OCI-LY1 (cell line): Measurements from ENCODE around the gene GSTT4.
"Not testable (repeated sequence)": the region's sequence is repeated elsewhere in the genome, so short reads cannot be mapped to it uniquely, and the experiment has no call there.

Experiments used
- H2AFZ ChIP-seq: fragments of 200-600 bp; sonication (generic), shearing (Covaris generic); 2 replicates; pipeline ENCODE4 v1.6.0; 2014; ENCODE audit warnings: antibody characterized with exemption, mild to moderate bottlenecking, low read length
- H3F3A ChIP-seq: fragments of 200-600 bp; sonication (generic), shearing (Covaris generic); 2 replicates; pipeline ENCODE4 v1.6.0; 2014; ENCODE audit warnings: mild to moderate bottlenecking, antibody characterized with exemption, low read length, moderate library complexity; ENCODE audit not compliant: insufficient read depth
- H3K27ac ChIP-seq: fragments of 200-600 bp; sonication (generic); 2 replicates; pipeline ENCODE4 v1.5.1; 2014; ENCODE audit warnings: low read length, mixed run types, mild to moderate bottlenecking, low read depth; ENCODE audit not compliant: poor library complexity, severe bottlenecking
- H3K27me3 ChIP-seq: fragments of 200-600 bp; sonication (generic); 2 replicates; pipeline ENCODE4 v1.6.0; 2014; ENCODE audit warnings: antibody characterized with exemption, mild to moderate bottlenecking, low read length, moderate library complexity; ENCODE audit not compliant: insufficient read depth
- H3K36me3 ChIP-seq: fragments of 200-600 bp; sonication (generic); 2 replicates; pipeline ENCODE4 v1.6.1; 2014; ENCODE audit warnings: mild to moderate bottlenecking, antibody characterized with exemption, low read length, moderate library complexity, mixed read lengths; ENCODE audit not compliant: insufficient read depth
- H3K4me1 ChIP-seq: fragments of 200-600 bp; sonication (generic); 2 replicates; pipeline ENCODE4 v1.5.1; 2014; ENCODE audit warnings: mild to moderate bottlenecking, low read length, moderate library complexity; ENCODE audit not compliant: insufficient read depth, severe bottlenecking
- H3K4me2 ChIP-seq: fragments of 200-600 bp; sonication (generic), shearing (Covaris generic); 2 replicates; pipeline ENCODE4 v1.6.1; 2014; ENCODE audit warnings: low read length
- H3K4me3 ChIP-seq: fragments of 200-600 bp; sonication (generic); 2 replicates; pipeline ENCODE4 v1.5.1; 2014; ENCODE audit warnings: low read length, low read depth, mild to moderate bottlenecking, mixed read lengths; ENCODE audit not compliant: poor library complexity, severe bottlenecking
- H3K79me2 ChIP-seq: fragments of 200-600 bp; shearing (Covaris generic); 2 replicates; pipeline ENCODE4 v1.6.1; 2016; ENCODE audit warnings: mixed run types, low read length, mixed read lengths; ENCODE audit not compliant: insufficient read depth
- H3K9ac ChIP-seq: fragments of 200-600 bp; sonication (generic), shearing (Covaris generic); 2 replicates; pipeline ENCODE4 v1.6.1; 2014; ENCODE audit warnings: mild to moderate bottlenecking, low read length, mixed read lengths
- H3K9me2 ChIP-seq: fragments of 200-600 bp; sonication (generic), shearing (Covaris generic); 2 replicates; pipeline ENCODE4 v1.6.1; 2014; ENCODE audit warnings: low read depth, mild to moderate bottlenecking, low read length, mixed read lengths
- H3K9me3 ChIP-seq: fragments of 200-600 bp; shearing (Covaris generic); 2 replicates; pipeline ENCODE4 v1.6.1; 2014; ENCODE audit warnings: low read length, mixed read lengths
- H4K20me1 ChIP-seq: fragments of 200-600 bp; sonication (generic), shearing (Covaris generic); 2 replicates; pipeline ENCODE4 v1.6.0; 2016; ENCODE audit warnings: mild to moderate bottlenecking, low read length; ENCODE audit not compliant: insufficient read depth
- EZH2 ChIP-seq: fragments of 200-600 bp; sonication (generic), shearing (Covaris generic); IDR thresholded peaks from 2 replicates; pipeline ENCODE4 v1.8.0; 2017; ENCODE audit warnings: borderline replicate concordance, mixed run types, mild to moderate bottlenecking, antibody characterized with exemption, low read length, moderate library complexity, mixed read lengths
- TF ChIP-seq, protein P1 (sequence below): fragments of 200-600 bp; sonication (generic), shearing (Covaris generic); IDR thresholded peaks from 2 replicates; pipeline ENCODE4 v1.5.1; 2017; ENCODE audit warnings: mild to moderate bottlenecking, antibody characterized with exemption, low read length, moderate library complexity, mixed read lengths

Gene GSTT4

DNA sequence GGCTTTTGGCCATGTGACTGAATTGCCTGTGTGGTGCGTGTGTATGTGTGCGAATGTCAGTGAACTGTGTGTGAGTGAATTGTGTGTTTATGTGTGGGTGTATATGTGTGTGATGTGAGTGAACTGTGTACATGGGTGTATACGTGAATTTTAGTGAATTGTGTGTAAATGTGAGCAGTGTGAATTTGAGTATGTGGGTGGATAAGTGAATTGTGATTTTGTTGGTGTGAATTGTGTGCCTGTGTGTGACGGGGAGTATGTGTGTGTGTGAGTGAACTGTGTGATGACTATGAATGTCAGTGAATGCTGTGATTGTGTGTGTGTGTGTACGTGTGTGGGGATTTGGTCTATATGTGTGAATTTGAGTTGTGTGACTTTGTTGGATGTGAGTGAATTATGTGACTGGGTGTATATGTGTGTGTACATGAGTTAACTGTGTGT is 35.0 kb downstream of the GSTT4 start:
- Histone ChIP-seq H3K27me3 (no peaks in the 10 kb centered on the region), H3K79me2 (no peaks in the 10 kb centered on the region), H2AFZ (no peak overlapping the region), H4K20me1 (no peaks in the 10 kb centered on the region), H3K4me2 (no peak overlapping the region), H3K4me1 (no peaks in the 10 kb centered on the region), H3K27ac (no peak overlapping the region), H3K9me2 (no peaks in the 10 kb centered on the region), H3K36me3 (peaks cover 32% of the 10 kb centered on the region), H3K9me3 (no peaks in the 10 kb centered on the region), H3K4me3 (no peak overlapping the region), H3F3A (no peaks in the 10 kb centered on the region), H3K9ac (no peak overlapping the region)
- TF ChIP-seq, protein P1, sequence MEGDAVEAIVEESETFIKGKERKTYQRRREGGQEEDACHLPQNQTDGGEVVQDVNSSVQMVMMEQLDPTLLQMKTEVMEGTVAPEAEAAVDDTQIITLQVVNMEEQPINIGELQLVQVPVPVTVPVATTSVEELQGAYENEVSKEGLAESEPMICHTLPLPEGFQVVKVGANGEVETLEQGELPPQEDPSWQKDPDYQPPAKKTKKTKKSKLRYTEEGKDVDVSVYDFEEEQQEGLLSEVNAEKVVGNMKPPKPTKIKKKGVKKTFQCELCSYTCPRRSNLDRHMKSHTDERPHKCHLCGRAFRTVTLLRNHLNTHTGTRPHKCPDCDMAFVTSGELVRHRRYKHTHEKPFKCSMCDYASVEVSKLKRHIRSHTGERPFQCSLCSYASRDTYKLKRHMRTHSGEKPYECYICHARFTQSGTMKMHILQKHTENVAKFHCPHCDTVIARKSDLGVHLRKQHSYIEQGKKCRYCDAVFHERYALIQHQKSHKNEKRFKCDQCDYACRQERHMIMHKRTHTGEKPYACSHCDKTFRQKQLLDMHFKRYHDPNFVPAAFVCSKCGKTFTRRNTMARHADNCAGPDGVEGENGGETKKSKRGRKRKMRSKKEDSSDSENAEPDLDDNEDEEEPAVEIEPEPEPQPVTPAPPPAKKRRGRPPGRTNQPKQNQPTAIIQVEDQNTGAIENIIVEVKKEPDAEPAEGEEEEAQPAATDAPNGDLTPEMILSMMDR = no peak
- no peak for TF ChIP-seq EZH2

DNA sequence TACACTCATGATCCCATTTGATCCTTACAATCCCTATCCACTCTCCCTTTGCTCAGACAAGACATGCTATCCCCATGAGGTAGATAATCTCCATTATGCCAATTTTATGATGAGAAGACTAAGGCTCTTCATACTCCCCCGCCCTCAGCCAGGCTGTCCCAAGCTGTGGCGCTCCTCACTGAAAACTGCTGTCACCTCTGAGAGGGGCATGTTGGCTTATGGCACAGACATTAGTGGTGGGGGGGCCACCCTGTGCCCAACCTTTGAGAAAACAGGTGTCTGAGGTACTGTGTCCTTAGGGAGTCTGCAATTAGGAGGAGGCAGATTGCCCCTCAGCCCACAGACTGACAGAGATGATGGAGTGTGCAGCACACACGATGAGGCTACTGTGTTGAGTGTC is 36.2 kb downstream of the GSTT4 start:
- Histone ChIP-seq H2AFZ (no peak overlapping the region), H3K27me3 (no peaks in the 10 kb centered on the region), H3K9ac (no peak overlapping the region), H3K4me1 (no peaks in the 10 kb centered on the region), H3K36me3 (peaks cover 32% of the 10 kb centered on the region), H3K9me2 (no peaks in the 10 kb centered on the region), H3K9me3 (no peaks in the 10 kb centered on the region), H3K27ac (no peak overlapping the region), H3K4me3 (no peak overlapping the region), H3K4me2 (no peak overlapping the region), H4K20me1 (no peaks in the 10 kb centered on the region), H3F3A (no peaks in the 10 kb centered on the region), H3K79me2 (no peaks in the 10 kb centered on the region)
- no peak for TF ChIP-seq EZH2
- TF ChIP-seq, protein P1 = no peak

DNA sequence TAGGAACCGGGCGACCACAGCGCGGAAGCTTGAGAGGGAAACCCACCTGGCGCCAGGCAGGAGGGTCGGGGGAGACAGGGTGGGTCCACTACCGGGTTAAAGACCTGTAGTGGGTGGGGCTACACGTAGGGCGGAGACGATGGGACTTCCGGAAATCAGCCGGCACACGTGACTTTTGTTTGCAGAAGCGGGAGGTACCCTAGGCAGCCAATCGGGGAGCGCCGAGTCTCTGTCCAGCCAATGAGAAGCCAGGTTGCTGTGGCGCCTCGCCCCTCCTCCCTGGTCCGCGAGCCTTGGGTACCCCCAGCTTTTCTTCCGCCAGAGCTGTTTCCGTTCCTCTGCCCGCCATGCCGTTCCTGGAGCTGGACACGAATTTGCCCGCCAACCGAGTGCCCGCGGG is 38.7 kb downstream of the GSTT4 start, which contains the start of gene DDTL:
Gene DDTL (plus strand): TSS at position 321 of the 400 bp plus-strand sequence. CDS start 27 bp downstream, at position 348.
- H4K20me1 ChIP-seq, H3K79me2 ChIP-seq, H3F3A ChIP-seq, H3K27ac ChIP-seq, H3K27me3 ChIP-seq, H3K9me3 ChIP-seq, H3K4me2 ChIP-seq, H3K9ac ChIP-seq, H2AFZ ChIP-seq, H3K4me1 ChIP-seq, H3K4me3 ChIP-seq, H3K9me2 ChIP-seq: not testable (repeated sequence)
- H3K36me3 ChIP-seq = peaks cover 26% of the 10 kb centered on the region

DNA sequence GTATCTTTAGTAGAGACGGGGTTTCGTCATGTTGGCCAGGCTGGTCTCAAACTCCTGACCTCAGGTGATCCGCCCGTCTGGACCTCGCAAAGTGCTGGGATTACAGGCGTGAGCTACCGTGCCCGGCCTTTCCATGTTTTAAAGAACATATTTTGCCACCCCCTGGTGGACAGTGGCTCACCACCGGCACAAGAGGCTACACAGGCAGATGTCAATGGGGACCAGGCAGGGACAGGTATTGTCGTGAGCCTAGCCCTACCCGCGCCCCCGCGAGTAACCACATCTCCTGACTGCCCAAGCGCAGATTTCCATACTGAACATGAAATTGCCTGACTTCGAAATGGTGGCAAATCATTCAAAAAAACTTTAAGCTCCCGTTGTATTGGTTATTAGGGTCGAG is 39.2 kb downstream of the GSTT4 start:
- not testable (repeated sequence) for H2AFZ ChIP-seq, H3K79me2 ChIP-seq, H3K9me2 ChIP-seq, H3K4me3 ChIP-seq, H3K9ac ChIP-seq, H3K9me3 ChIP-seq, H3K27ac ChIP-seq, H4K20me1 ChIP-seq, H3K4me2 ChIP-seq, H3K27me3 ChIP-seq, H3F3A ChIP-seq, H3K4me1 ChIP-seq
- H3K36me3 ChIP-seq = peaks cover 22% of the 10 kb centered on the region

DNA sequence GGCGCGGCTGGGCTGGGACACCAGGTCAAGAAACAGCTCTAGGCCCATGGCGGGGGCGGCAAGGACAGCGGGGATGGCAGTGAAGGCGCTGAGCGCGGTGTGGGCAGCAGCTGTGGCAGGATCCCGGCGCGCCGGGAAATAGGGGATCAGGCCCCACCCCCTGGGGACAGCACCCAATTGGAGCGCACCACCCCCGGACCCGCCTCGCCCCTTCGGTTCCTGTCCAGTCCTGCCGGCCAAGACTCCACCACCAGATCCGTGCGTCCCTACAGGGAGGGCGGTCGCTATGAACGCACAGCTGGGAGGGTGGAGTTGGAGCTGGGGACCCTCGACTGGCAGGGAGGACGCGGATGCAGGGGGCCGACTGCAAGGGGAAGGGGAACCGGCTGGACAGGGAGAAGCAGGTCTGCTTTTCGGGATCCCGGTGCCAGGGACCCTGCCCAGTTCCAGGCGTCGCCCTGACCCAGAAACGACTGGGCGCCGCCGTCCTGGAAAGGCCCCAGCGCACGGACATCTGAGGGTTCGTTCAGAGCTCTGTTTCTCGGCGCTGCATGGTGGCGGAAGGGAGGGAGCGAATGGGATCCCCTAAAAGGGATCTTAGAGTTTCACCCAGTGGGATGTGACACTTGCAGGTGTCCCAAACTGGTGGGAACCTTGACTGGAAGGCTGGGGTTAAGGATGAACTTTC is 44.0 kb downstream of the GSTT4 start, which contains the start of gene GSTT2B:
Gene GSTT2B (minus strand): TSS at position 112 of the 688 bp plus-strand sequence. CDS start 64 bp downstream, at position 48.
- not testable (repeated sequence) for H3K4me3 ChIP-seq, H3K36me3 ChIP-seq, H3K9me2 ChIP-seq, H3K4me1 ChIP-seq, H4K20me1 ChIP-seq, H3K9ac ChIP-seq, H3K4me2 ChIP-seq, H2AFZ ChIP-seq, H3K9me3 ChIP-seq, H3K27me3 ChIP-seq, H3K79me2 ChIP-seq, H3F3A ChIP-seq, H3K27ac ChIP-seq
